Vagina (tissue), 2 donors: ENCODE data around the gene AGK. TPM values are rescaled to one million over a fixed set of nuclear protein-coding genes. Genes with fewer than 3 reads are reported as not detected.

ENCODE experiments used
- DNase-seq, 2 donors: peaks; one replicate each; pipeline ENCODE4 v3.0.0-alpha.2; 2017; ENCODE audit errors: extremely low spot score in 2 of 2
- H3K27ac ChIP-seq: fragments of 200-600 bp; sonication (generic); one replicate; pipeline ENCODE4 v1.5.1; 2019
- H3K27me3 ChIP-seq: fragments of 200-600 bp; sonication (generic); one replicate; pipeline ENCODE4 v1.5.1; 2019
- H3K36me3 ChIP-seq, 2 donors: fragments of 200-600 bp; sonication (generic); one replicate each; pipeline ENCODE4 v1.5.1; 2017 to 2019
- H3K4me1 ChIP-seq: fragments of 200-600 bp; sonication (generic); one replicate; pipeline ENCODE4 v1.5.1; 2019
- H3K4me3 ChIP-seq, 2 donors: fragments of 200-600 bp; sonication (generic); 1 replicate in 1 of 2; 2 replicates in 1 of 2; pipeline ENCODE4 v1.5.1; 2016 to 2019
- H3K9me3 ChIP-seq: fragments of 200-600 bp; sonication (generic); one replicate; pipeline ENCODE4 v1.5.1; 2019
- CTCF ChIP-seq, 3 experiments: fragments of 450-650 bp in 2 of 3; fragments of 200-600 bp in 1 of 3; sonication (generic) in 1 of 3; IDR thresholded peaks; one replicate each; pipeline ENCODE4 v1.5.1; 2017 to 2019; ENCODE audit warnings: antibody characterized with exemption in 3 of 3, mild to moderate bottlenecking in 2 of 3, moderate library complexity in 2 of 3
- POLR2A ChIP-seq, 2 donors: fragments of 450-650 bp; IDR thresholded peaks; one replicate each; pipeline ENCODE4 v1.6.1; 2017; ENCODE audit warnings: antibody characterized with exemption in 2 of 2, mild to moderate bottlenecking in 2 of 2, moderate library complexity in 2 of 2
- POLR2AphosphoS5 ChIP-seq, 2 donors: sonication (generic); formaldehyde crosslinking; IDR thresholded peaks; one replicate each; pipeline ENCODE4 v1.9.0; 2017; ENCODE audit warnings: antibody characterized with exemption in 2 of 2, mild to moderate bottlenecking in 2 of 2, low read depth in 1 of 2; ENCODE audit not compliant: insufficient read depth in 1 of 2
- intact Hi-C: fragments of 100-400 bp; cut with DNase I; formaldehyde crosslinking; loops from one replicate; pipeline ENCODE4 v1.15.1; 2023
- total RNA-seq: library from RNA; depleted of rRNA; stranded (reverse); fragments of >200 nt; gene quantifications from one replicate; pipeline ENCODE4 v1.2.3, GENCODE V29; 2016

Gene AGK
- total RNA-seq, 1 donor from 2014 or later, result 21.1 TPM

GRCh38 chr7:141513720-141514119, 37.5 kb upstream of the AGK start:
- Histone ChIP-seq H3K27ac (no peak overlapping the region), H3K9me3 (no peaks in the 10 kb centered on the region), H3K27me3 (no peaks in the 10 kb centered on the region), H3K4me3 (no peak overlapping the region), H3K36me3 (no peaks in the 10 kb centered on the region), H3K4me1 (peaks cover 8% of the 10 kb centered on the region)
- intact Hi-C loops, result no loop called here
- no peak for DNase-seq
- TF ChIP-seq POLR2AphosphoS5 (IDR thresholded peaks at IDR 0.05; ENCODE audit: insufficient read depth in 1 of 2, low read depth in 1 of 2), result no peak
- no peak for TF ChIP-seq CTCF (IDR thresholded peaks at IDR 0.05)
- TF ChIP-seq POLR2A (IDR thresholded peaks at IDR 0.05), result no peak

- Histone ChIP-seq H3K27ac (no peak overlapping the region), H3K4me3 (no peak overlapping the region), H3K36me3 (no peaks in the 10 kb centered on the region), H3K4me1 (peaks cover 8% of the 10 kb centered on the region), H3K27me3 (no peaks in the 10 kb centered on the region), H3K9me3 (no peaks in the 10 kb centered on the region)
- TF ChIP-seq POLR2A (IDR thresholded peaks at IDR 0.05) (no peak), CTCF (IDR thresholded peaks at IDR 0.05) (no peak), POLR2AphosphoS5 (IDR thresholded peaks at IDR 0.05; ENCODE audit: insufficient read depth in 1 of 2, low read depth in 1 of 2) (no peak)
- peak in 1 of 2 donors; percentile 49 for DNase-seq
- intact Hi-C loops, result no loop called here
These were observed 35.3 kb upstream of the AGK start for GRCh38 chr7:141515941-141516340.

GRCh38 chr7:141519623-141520022, 31.6 kb upstream of the AGK start:
- Histone ChIP-seq H3K4me3 (no peak overlapping the region), H3K36me3 (no peaks in the 10 kb centered on the region), H3K27ac (no peak overlapping the region), H3K9me3 (no peaks in the 10 kb centered on the region), H3K4me1 (no peaks in the 10 kb centered on the region), H3K27me3 (no peaks in the 10 kb centered on the region)
- no peak for DNase-seq
- intact Hi-C loops, result no loop called here
- TF ChIP-seq POLR2AphosphoS5 (IDR thresholded peaks at IDR 0.05; ENCODE audit: insufficient read depth in 1 of 2, low read depth in 1 of 2), result no peak
- TF ChIP-seq CTCF (IDR thresholded peaks at IDR 0.05), result no peak
- TF ChIP-seq POLR2A (IDR thresholded peaks at IDR 0.05), result no peak

GRCh38 chr7:141522657-141523342, 28.4 kb upstream of the AGK start:
- H3K9me3 ChIP-seq, result no peaks in the 10 kb centered on the region
- H3K36me3 ChIP-seq, result no peaks in the 10 kb centered on the region
- H3K4me3 ChIP-seq, result no peak overlapping the region
- no peak for TF ChIP-seq POLR2A (IDR thresholded peaks at IDR 0.05)
- TF ChIP-seq POLR2AphosphoS5 (IDR thresholded peaks at IDR 0.05; ENCODE audit: insufficient read depth in 1 of 2, low read depth in 1 of 2), result no peak
- no peak for TF ChIP-seq CTCF (IDR thresholded peaks at IDR 0.05)
- H3K4me1 ChIP-seq, result no peaks in the 10 kb centered on the region
- intact Hi-C loops, result no loop called here
- no peak for DNase-seq
- no peak overlapping the region for H3K27ac ChIP-seq
- H3K27me3 ChIP-seq, result no peaks in the 10 kb centered on the region

GRCh38 chr7:141525973-141526514, 25.2 kb upstream of the AGK start:
- Histone ChIP-seq H3K4me1 (no peaks in the 10 kb centered on the region), H3K9me3 (no peaks in the 10 kb centered on the region), H3K27ac (no peak overlapping the region), H3K4me3 (no peak overlapping the region), H3K27me3 (no peaks in the 10 kb centered on the region), H3K36me3 (no peaks in the 10 kb centered on the region)
- TF ChIP-seq POLR2A (IDR thresholded peaks at IDR 0.05), result no peak
- no peak for TF ChIP-seq CTCF (IDR thresholded peaks at IDR 0.05)
- no peak for TF ChIP-seq POLR2AphosphoS5 (IDR thresholded peaks at IDR 0.05; ENCODE audit: insufficient read depth in 1 of 2, low read depth in 1 of 2)
- intact Hi-C loops, result no loop called here
- DNase-seq, result no peak
